Endothelial cell of umbilical vein (primary cell): ENCODE results near the gene HTR1E. TPM values are rescaled to one million over a fixed set of nuclear protein-coding genes. Genes with fewer than 3 reads are reported as not detected.

ENCODE experiments used
- BruUV-seq: library from RNA; stranded (reverse); fragments of 400-500 nt; replicated peaks from 2 replicates; lab custom pipeline; 2021; lab: Mats Ljungman, UMichigan
- CTCF ChIA-PET: fragments of 300-600, 350-600 bp; sonication (Branson Sonifier 250); formaldehyde crosslinking; loops from one replicate; lab custom pipeline; 2021; ENCODE audit warnings: antibody characterized with exemption, inconsistent platforms; lab: Charles Lee
- POLR2A ChIA-PET: fragments of 300-600, 350-600 bp; sonication (Branson Sonifier 250); formaldehyde crosslinking; loops from one replicate; lab custom pipeline; 2021; ENCODE audit warnings: antibody characterized with exemption, inconsistent platforms; lab: Charles Lee
- DNase-seq: peaks from one replicate; pipeline ENCODE4 v3.0.0-alpha.2; 2011; ENCODE audit warnings: low read depth, low spot score
- FAIRE-seq: peaks from 2 replicates; lab custom pipeline; 2011; peaks lifted over from hg19 to GRCh38; lab: Jason Lieb, UNC
- H2AFZ ChIP-seq: 2 replicates; pipeline ENCODE4 v1.6.0; 2012; ENCODE audit warnings: low read depth, low read length, control low read depth, inconsistent platforms
- H3K27ac ChIP-seq: 2 replicates; pipeline ENCODE4 v1.5.1; 2011; ENCODE audit warnings: low read depth, mild to moderate bottlenecking, control low read depth, low read length, moderate library complexity; ENCODE audit not compliant: insufficient read depth
- H3K27me3 ChIP-seq, 2 experiments: 2 replicates each; pipeline versions ENCODE4 v1.6.0 to v1.6.1; 2011; ENCODE audit warnings: low read length in 2 of 2, mixed read lengths in 1 of 2; ENCODE audit not compliant: control insufficient read depth in 2 of 2, insufficient read depth in 2 of 2
- H3K36me3 ChIP-seq, 2 experiments: 2 replicates in 1 of 2; 3 replicates in 1 of 2; pipeline ENCODE4 v1.5.1; 2011; ENCODE audit warnings: low read length in 2 of 2, mild to moderate bottlenecking in 1 of 2, moderate library complexity in 1 of 2; ENCODE audit not compliant: control insufficient read depth in 2 of 2, insufficient read depth in 2 of 2; ENCODE audit errors: extremely low read depth in 1 of 2
- H3K4me1 ChIP-seq: 3 replicates; pipeline ENCODE4 v1.5.1; 2011; ENCODE audit warnings: mild to moderate bottlenecking, low read length; ENCODE audit not compliant: control insufficient read depth, insufficient read depth; ENCODE audit errors: extremely low read depth
- H3K4me2 ChIP-seq: 2 replicates; pipeline ENCODE4 v1.6.1; 2011; ENCODE audit warnings: low read length, control low read depth, mixed read lengths; ENCODE audit not compliant: insufficient read depth
- H3K4me3 ChIP-seq, 3 experiments: fragments of 200-600 bp in 1 of 3; sonication (generic), shearing (Covaris generic) in 1 of 3; replicated peaks in 1 of 3; 2 replicates each; pipeline ENCODE4 v1.5.1; 2011 to 2016; ENCODE audit warnings: control low read depth in 3 of 3, low read length in 3 of 3, mild to moderate bottlenecking in 2 of 3, inconsistent platforms in 1 of 3, low read depth in 1 of 3, moderate library complexity in 1 of 3; ENCODE audit not compliant: insufficient read depth in 1 of 3
- H3K79me2 ChIP-seq: 2 replicates; pipeline ENCODE4 v1.6.0; 2012; ENCODE audit warnings: low read length, inconsistent platforms; ENCODE audit not compliant: control insufficient read depth, insufficient read depth
- H3K9ac ChIP-seq: replicated peaks from 2 replicates; pipeline ENCODE3; 2011; ENCODE audit warnings: low read length, control low read depth; ENCODE audit not compliant: insufficient read depth; ENCODE audit errors: extremely low read depth
- H3K9me1 ChIP-seq: replicated peaks from 3 replicates; pipeline ENCODE4 v1.6.0; 2011; ENCODE audit warnings: mild to moderate bottlenecking, low read length; ENCODE audit not compliant: control insufficient read depth, insufficient read depth; ENCODE audit errors: extremely low read depth
- H3K9me3 ChIP-seq: replicated peaks from 2 replicates; pipeline ENCODE4 v1.5.1; 2012; ENCODE audit warnings: low read length, inconsistent platforms; ENCODE audit not compliant: control insufficient read depth, insufficient read depth
- H4K20me1 ChIP-seq: replicated peaks from 2 replicates; pipeline ENCODE3; 2011; ENCODE audit warnings: mild to moderate bottlenecking, low read length; ENCODE audit not compliant: control insufficient read depth, insufficient read depth; ENCODE audit errors: extremely low read depth
- CTCF ChIP-seq, 2 donors: IDR thresholded peaks; 1 replicate in 1 of 2; 2 replicates in 1 of 2; pipeline ENCODE4 v1.5.1; 2011; ENCODE audit warnings: low read length in 2 of 2, mild to moderate bottlenecking in 2 of 2, moderate library complexity in 2 of 2, control low read depth in 1 of 2, inconsistent platforms in 1 of 2, low read depth in 1 of 2; ENCODE audit not compliant: insufficient read depth in 1 of 2; ENCODE audit errors: extremely low read depth in 1 of 2
- EZH2 ChIP-seq: IDR thresholded peaks from 2 replicates; pipeline ENCODE4 v1.6.1; 2012; ENCODE audit warnings: borderline replicate concordance, low read depth, mild to moderate bottlenecking, moderate library complexity, low read length, inconsistent platforms; ENCODE audit not compliant: severe bottlenecking
- FOS ChIP-seq: IDR thresholded peaks from 2 replicates; pipeline ENCODE4 v1.6.1; 2011; ENCODE audit warnings: mild to moderate bottlenecking, low read length, moderate library complexity, borderline replicate concordance; ENCODE audit not compliant: insufficient read depth
- GATA2 ChIP-seq: IDR thresholded peaks from 2 replicates; pipeline ENCODE4 v1.7.0; 2011; ENCODE audit warnings: low read depth, mild to moderate bottlenecking, moderate library complexity, mixed read lengths, low read length; ENCODE audit not compliant: insufficient read length, insufficient read depth
- JUN ChIP-seq: IDR thresholded peaks from 2 replicates; pipeline ENCODE4 v1.6.1; 2011; ENCODE audit warnings: borderline replicate concordance, low read depth; ENCODE audit not compliant: insufficient read length, insufficient read depth
- MYC ChIP-seq: IDR thresholded peaks from one replicate; pipeline ENCODE4 v1.6.1; 2011; ENCODE audit warnings: mild to moderate bottlenecking, low read depth, low read length
- POLR2A ChIP-seq: IDR thresholded peaks from 2 replicates; pipeline ENCODE4 v1.6.1; 2012; ENCODE audit warnings: low read depth, mild to moderate bottlenecking, control low read depth, low read length
- POLR2AphosphoS5 ChIP-seq: IDR thresholded peaks from 2 replicates; pipeline ENCODE4 v1.6.1; 2012; ENCODE audit warnings: low read depth, mild to moderate bottlenecking, control low read depth, low read length, moderate library complexity; ENCODE audit not compliant: insufficient read depth
- dilution Hi-C: fragments of 300-500 bp; cut with MboI; formaldehyde crosslinking; loops from one replicate; pipeline ENCODE4 v1.15.0; 2019; ENCODE audit warnings: low sequenced_read_pairs; ENCODE audit not compliant: extremely low pct_ligation_motif_present
- intact Hi-C: fragments of 100-400 bp; cut with micrococcal nuclease; formaldehyde crosslinking; loops from one replicate; pipeline ENCODE4 v1.10.0; 2022
- polyA plus RNA-seq, 4 experiments: library from polyadenylated mRNA; depleted of rRNA in 3 of 4; stranded (reverse) in 3 of 4; unstranded in 1 of 4; fragments of >200 nt; gene quantifications; 2 replicates each; pipeline versions ENCODE4 v1.2.1 to v1.2.3, GENCODE V29; 2011 to 2012; ENCODE audit warnings: missing spikeins in 1 of 4
- total RNA-seq: library from RNA; stranded (reverse); gene quantifications from 2 replicates; pipeline ENCODE4 v1.2.3, GENCODE V29; 2021
- TF ChIP-seq, protein P1 (sequence below): IDR thresholded peaks from 2 replicates; pipeline ENCODE4 v1.6.1; 2011; ENCODE audit not compliant: insufficient read depth, insufficient read length

Gene HTR1E
- total and polyA plus RNA-seq, 2 donors (not counting 3 experiments of a cell fraction or from before 2014, with no cell fraction given) = not detected

GRCh38 chr6:86969573-86969972 lies 32.2 kb downstream of the HTR1E start:
- Histone ChIP-seq H3K79me2 (no peaks in the 10 kb centered on the region), H4K20me1 (no peaks in the 10 kb centered on the region), H3K4me1 (no peaks in the 10 kb centered on the region), H3K9ac (no peak overlapping the region), H3K4me3 (no peak overlapping the region), H3K4me2 (no peak overlapping the region), H2AFZ (no peak overlapping the region), H3K27ac (no peak overlapping the region), H3K9me3 (no peaks in the 10 kb centered on the region), H3K36me3 (no peaks in the 10 kb centered on the region), H3K27me3 (no peaks in the 10 kb centered on the region), H3K9me1 (no peaks in the 10 kb centered on the region)
- DNase-seq = no peak
- intact Hi-C loops (no loop called here), dilution Hi-C loops (no loop called here)
- ChIA-PET CTCF (interaction anchor here (1.2 kb wide), 1 partner anchor 9 kb away, joined by 4 read pairs; no protein-coding TSS in a partner anchor), POLR2A (no interaction called here)
- no TSS peak for BruUV-seq
- no peak for TF ChIP-seq FOS
- no peak for TF ChIP-seq POLR2AphosphoS5
- no peak for TF ChIP-seq POLR2A
- no peak for TF ChIP-seq JUN
- TF ChIP-seq, protein P1, sequence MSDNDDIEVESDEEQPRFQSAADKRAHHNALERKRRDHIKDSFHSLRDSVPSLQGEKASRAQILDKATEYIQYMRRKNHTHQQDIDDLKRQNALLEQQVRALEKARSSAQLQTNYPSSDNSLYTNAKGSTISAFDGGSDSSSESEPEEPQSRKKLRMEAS = no peak
- no peak for TF ChIP-seq GATA2
- no peak for TF ChIP-seq MYC
- no peak for TF ChIP-seq EZH2
- TF ChIP-seq CTCF (IDR thresholded peaks at IDR 0.05; ENCODE audit: extremely low read depth in 1 of 2, insufficient read depth in 1 of 2, low read depth in 1 of 2, low read length in 2 of 2) = no peak
- FAIRE-seq = no peak
